Activated T-helper 2 cell treated with anti-CD3 and anti-CD28 coated beads, Interferon-gamma antibody, Interleukin-2, Interleukin-4, amounts not matched to agents 10 μg/mL and 5 μg/mL and 100 μg/mL, durations not matched to agents 14 hours and 24 hours and 36 hours (primary cell): Measurements from ENCODE around the gene UPF1. TPM values are rescaled to one million over a fixed set of nuclear protein-coding genes. Genes with fewer than 3 reads are reported as not detected.
"Not testable (repeated sequence)": the region's sequence is repeated elsewhere in the genome, so short reads cannot be mapped to it uniquely, and the experiment has no call there.

Experiments used
- DNase-seq: peaks from one replicate; pipeline ENCODE4 v3.0.0; 2021; ENCODE audit warnings: low spot score
- H3K27ac Mint-ChIP-seq: one replicate; pipeline ENCODE4 v1.8.0; 2021; ENCODE audit warnings: mixed read lengths
- H3K27me3 Mint-ChIP-seq: one replicate; pipeline ENCODE4 v1.8.0; 2021; ENCODE audit warnings: low read depth, mixed read lengths
- H3K36me3 Mint-ChIP-seq: one replicate; pipeline ENCODE4 v1.8.0; 2021; ENCODE audit warnings: low read depth, mixed read lengths
- H3K4me1 Mint-ChIP-seq: one replicate; pipeline ENCODE4 v1.8.0; 2021; ENCODE audit warnings: low read depth, mixed read lengths
- H3K4me3 Mint-ChIP-seq: one replicate; pipeline ENCODE4 v1.8.0; 2021; ENCODE audit warnings: low read depth, mild to moderate bottlenecking, moderate library complexity, mixed read lengths
- H3K9me3 Mint-ChIP-seq: one replicate; pipeline ENCODE4 v1.8.0; 2021; ENCODE audit warnings: mixed read lengths
- intact Hi-C: fragments of 100-400 bp; cut with micrococcal nuclease; formaldehyde crosslinking; loops from one replicate; pipeline ENCODE4 v1.15.1; 2023
- total RNA-seq: library from RNA; stranded (reverse); gene quantifications from 2 replicates; pipeline ENCODE4 v1.2.3, GENCODE V29; 2022

UPF1 gene
- total RNA-seq, 1 donor from 2014 or later, result 99.5 TPM

DNA sequence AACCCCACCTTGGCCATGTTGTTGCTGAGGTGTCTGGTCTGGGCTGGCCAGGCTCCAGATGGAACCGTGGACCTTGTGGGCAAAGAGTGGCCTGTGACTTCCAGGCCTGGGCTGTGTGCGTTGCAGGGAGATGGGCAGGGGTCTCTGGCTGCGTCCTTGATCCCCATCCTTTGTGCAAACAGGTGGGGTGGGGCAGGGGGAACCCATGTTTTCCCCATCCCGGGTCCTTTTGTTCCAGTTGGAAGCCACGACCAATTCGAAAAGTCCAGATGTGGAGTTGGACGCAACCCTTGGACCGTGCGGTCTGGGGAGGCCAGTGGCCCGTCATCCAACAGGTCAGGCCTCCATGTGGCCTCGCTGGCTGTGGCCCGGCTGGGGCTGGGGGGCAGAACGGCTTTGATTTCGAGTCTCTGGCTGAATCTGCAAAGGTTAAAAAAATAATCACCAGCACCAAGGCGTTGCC lies 27.6 kb upstream of the UPF1 start:
- Mint-ChIP-seq H3K4me3 (no peak overlapping the region), H3K36me3 (no peaks in the 10 kb centered on the region), H3K27ac (no peak overlapping the region), H3K4me1 (no peaks in the 10 kb centered on the region), H3K9me3 (no peaks in the 10 kb centered on the region), H3K27me3 (peaks cover 5% of the 10 kb centered on the region)
- intact Hi-C loops, result no loop called here
- DNase-seq, result no peak

DNA sequence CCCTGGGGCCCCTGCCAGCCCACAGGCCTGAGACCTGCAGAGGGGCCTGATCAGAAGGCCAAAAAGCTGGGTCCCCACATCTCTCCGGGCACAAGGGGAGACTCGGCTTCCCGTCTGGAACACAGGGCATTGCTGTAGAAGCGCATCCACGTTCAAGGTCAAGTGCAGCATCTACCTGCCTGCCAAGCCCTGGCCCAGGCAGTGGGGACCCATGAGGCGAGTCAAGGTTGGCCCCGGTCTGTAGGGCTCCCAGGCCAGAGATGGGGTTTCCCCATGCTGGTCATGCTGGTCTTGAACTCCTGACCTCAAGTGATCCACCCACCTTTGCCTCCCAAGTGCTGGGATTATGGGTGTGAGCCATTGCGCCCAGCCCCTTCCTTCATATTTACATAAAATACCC lies 27.1 kb upstream of the UPF1 start:
- Mint-ChIP-seq H3K27me3 (peaks cover 8% of the 10 kb centered on the region), H3K4me3 (no peak overlapping the region), H3K27ac (no peak overlapping the region), H3K9me3 (no peaks in the 10 kb centered on the region), H3K36me3 (no peaks in the 10 kb centered on the region), H3K4me1 (peaks cover 2% of the 10 kb centered on the region)
- DNase-seq, result no peak
- intact Hi-C loops, result no loop called here

DNA sequence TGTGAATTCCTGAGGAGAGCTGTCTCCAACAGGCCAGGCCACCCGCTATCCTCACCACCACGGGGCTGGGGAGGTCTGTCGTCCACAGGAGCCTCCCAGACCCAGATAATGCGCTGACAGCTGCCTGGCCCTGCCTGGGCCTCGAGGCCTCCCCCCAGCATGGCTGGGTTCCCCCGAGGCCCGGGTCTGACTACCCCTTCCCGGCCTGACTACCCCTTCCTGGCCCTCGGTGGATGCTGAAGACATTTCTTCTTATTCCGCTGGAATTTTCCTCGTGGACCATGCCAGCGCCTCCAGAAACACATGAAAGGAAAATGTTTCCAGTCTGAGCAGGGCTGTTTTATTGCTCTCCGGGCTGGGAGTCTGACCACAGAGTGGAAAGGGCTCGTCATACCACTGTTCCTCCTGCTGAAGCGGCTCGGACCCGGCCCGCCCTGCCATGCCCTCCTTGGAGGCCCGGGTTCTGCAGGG lies 23.9 kb upstream of the UPF1 start:
- Mint-ChIP-seq H3K27ac (no peak overlapping the region), H3K27me3 (peaks cover 6% of the 10 kb centered on the region), H3K4me3 (no peak overlapping the region), H3K9me3 (no peaks in the 10 kb centered on the region), H3K36me3 (no peaks in the 10 kb centered on the region), H3K4me1 (peaks cover 2% of the 10 kb centered on the region)
- DNase-seq, result no peak
- intact Hi-C loops, result no loop called here

DNA sequence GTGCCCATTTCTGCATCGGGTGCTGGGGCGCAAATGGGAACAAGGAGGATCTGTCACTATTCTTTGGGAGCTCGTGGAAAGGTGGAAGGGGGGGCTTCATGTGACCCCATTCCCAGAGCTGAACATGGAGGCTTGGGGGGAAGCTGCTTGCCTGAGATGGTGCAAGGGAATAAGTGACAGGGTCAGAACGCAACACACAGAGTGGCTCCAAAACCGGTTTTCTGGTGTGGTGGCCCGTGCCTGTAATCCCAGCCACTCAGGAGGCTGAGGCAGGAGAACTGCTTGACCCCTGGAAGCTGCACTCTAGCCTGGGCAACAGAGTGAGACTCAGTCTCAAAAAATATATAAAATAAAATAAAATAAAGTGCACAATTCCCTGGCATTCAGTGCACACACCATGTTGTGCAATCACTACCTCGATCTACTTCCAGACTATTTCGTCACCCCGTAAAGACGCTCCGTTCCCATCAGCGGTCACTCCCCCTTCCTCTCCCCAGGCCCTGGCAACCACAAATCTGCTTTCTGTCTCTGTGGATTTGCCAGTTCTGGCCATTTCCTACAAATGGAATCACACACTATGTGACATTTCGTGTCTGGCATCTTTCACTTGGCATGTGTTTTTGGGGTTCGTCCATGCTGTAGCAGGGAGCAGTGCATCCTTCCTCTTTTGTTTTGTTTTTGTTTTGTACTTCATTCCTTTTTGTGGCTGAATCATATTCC lies 22.4 kb upstream of the UPF1 start:
- H3K9me3 Mint-ChIP-seq, result no peaks in the 10 kb centered on the region

DNA sequence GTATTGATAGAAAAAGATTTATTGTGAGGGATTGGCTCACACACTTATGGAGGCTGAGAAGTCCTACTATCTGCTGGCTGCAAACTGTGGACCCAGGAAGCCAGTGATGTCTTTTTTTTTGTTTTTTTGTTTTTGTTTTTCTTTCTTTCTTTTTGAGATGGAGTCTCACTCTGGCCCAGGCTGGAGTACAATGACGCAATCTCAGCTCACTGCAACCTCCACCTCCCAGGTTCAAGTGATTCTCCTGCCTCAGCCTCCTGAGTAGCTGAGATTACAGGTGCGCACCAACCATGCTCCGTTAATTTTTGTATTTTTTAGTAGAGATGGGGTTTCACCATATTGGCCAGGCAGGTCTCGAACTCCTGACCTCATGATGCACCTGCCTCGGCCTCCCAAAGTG lies 20.1 kb upstream of the UPF1 start:
- H3K4me3 Mint-ChIP-seq, intact Hi-C loops, H3K27ac Mint-ChIP-seq, DNase-seq, H3K4me1 Mint-ChIP-seq, H3K27me3 Mint-ChIP-seq, H3K9me3 Mint-ChIP-seq, H3K36me3 Mint-ChIP-seq: not testable (repeated sequence)

More for the DNA sequence above, 22.4 kb upstream of the UPF1 start:
- DNase-seq, result no peak
- Mint-ChIP-seq H3K36me3 (no peaks in the 10 kb centered on the region), H3K4me1 (peaks cover 2% of the 10 kb centered on the region), H3K27ac (no peak overlapping the region), H3K27me3 (peaks cover 6% of the 10 kb centered on the region), H3K4me3 (no peak overlapping the region)
- intact Hi-C loops, result no loop called here

DNA sequence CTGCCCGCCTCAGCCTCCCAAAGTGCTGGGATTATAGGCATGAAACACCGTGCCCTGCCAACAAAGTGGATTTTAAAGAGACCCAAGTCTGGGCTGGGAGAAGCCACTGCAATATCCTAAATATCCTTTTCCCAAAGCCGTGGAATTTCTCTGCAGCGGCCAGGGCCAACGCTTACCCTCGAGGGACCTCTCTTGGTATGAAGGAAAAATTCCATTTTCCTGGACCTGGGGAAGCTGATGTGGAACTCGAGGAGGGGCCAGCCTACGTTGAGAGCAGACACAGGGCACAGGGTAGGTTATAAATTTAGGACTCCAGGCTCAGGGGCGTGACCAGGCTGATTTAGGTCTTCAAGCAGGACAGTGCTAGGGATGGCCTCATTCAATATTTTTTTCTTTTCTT lies 17.7 kb upstream of the UPF1 start:
- H3K27ac Mint-ChIP-seq, result no peak overlapping the region
- peaks cover 2% of the 10 kb centered on the region for H3K4me1 Mint-ChIP-seq
- intact Hi-C loops, result no loop called here
- DNase-seq, result no peak
- no peaks in the 10 kb centered on the region for H3K36me3 Mint-ChIP-seq
- H3K9me3 Mint-ChIP-seq, result no peaks in the 10 kb centered on the region
- H3K27me3 Mint-ChIP-seq, result peaks cover 3% of the 10 kb centered on the region
- no peak overlapping the region for H3K4me3 Mint-ChIP-seq

DNA sequence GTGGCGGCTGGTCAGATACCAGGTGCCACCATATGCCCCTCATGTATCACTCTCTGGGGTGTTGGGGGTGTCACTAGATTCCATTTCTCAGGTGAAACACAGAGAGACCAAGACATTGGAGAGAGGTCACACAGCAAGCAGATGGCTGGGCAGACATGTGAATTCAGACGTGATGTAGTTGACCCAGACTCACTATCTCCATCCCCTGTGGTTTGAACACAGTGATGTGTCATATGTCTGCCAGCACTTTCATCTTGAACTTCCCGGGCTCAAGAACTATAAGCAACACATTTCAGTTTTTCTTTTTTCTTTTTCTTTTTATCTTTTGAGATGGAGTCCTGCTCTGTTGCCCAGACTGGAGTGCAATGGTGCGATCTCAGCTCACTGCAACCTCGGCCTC lies 16.1 kb upstream of the UPF1 start:
- Mint-ChIP-seq H3K4me1 (no peaks in the 10 kb centered on the region), H3K4me3 (no peak overlapping the region), H3K27ac (no peak overlapping the region), H3K9me3 (no peaks in the 10 kb centered on the region), H3K27me3 (no peaks in the 10 kb centered on the region), H3K36me3 (no peaks in the 10 kb centered on the region)
- no peak for DNase-seq
- intact Hi-C loops, result no loop called here

DNA sequence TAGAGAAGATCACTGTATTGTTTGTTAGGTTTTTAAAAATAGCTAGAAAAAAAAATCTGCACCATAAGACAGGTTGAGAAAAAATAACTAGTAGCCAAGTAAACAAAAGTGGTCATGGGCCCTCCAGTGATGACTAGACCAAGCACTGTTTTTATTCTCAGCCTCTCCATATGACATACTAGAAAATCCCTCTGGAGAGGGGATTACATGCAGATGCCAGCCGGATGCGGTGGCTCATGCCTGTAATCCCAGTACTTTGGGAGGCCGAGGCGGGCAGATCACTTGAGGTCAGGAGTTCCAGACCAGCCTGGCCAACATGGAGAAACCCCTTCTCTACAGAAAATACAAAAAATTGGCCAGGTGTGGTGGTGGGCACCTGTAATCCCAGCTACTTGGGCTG lies 15.1 kb upstream of the UPF1 start:
- H3K4me1 Mint-ChIP-seq, DNase-seq, H3K27me3 Mint-ChIP-seq, H3K4me3 Mint-ChIP-seq, H3K9me3 Mint-ChIP-seq, H3K27ac Mint-ChIP-seq, H3K36me3 Mint-ChIP-seq, intact Hi-C loops: not testable (repeated sequence)

DNA sequence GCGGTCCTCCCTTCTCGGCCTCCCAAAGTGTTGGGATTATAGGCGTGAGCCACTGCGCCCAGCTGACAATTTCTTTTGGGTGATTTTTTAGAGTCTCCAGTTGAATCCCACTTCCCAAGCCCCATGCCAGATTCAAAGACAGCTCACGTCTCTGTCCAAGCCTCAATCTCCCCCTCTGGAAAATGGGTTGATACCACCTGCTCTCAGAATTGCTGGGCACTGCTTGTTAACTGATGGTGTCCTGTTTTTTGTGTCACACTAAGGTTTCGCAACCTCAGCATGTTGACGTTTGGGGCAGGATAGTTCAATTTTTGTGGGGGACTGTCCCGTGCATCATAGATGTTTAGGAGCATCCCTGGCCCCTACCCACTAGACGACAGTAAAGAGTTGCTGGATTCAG lies 14.2 kb upstream of the UPF1 start:
- no peak overlapping the region for H3K4me3 Mint-ChIP-seq
- H3K36me3 Mint-ChIP-seq, result no peaks in the 10 kb centered on the region
- no peaks in the 10 kb centered on the region for H3K27me3 Mint-ChIP-seq
- DNase-seq, result no peak
- intact Hi-C loops, result no loop called here
- H3K27ac Mint-ChIP-seq, result no peak overlapping the region
- H3K9me3 Mint-ChIP-seq, result no peaks in the 10 kb centered on the region
- H3K4me1 Mint-ChIP-seq, result no peaks in the 10 kb centered on the region

DNA sequence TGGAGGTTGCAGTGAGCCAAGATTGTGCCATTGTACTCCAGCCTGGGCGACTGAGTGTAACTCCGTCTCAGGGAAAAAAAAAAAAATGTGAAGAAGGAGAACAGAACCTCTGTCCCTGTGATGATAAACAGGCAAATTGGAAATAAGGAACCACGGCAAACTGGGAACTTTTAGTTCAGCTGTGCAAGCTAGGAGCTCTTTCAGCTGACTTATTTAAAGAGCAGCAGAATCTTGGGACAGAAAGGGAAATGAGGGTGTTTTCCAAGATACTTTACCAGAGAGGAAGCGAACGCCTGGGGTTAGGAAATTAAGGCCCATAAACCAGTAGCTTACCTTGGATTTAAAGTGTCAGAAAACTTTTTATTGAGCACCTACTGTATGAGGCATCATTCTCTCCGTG lies 3.0 kb upstream of the UPF1 start:
- H3K36me3 Mint-ChIP-seq, result peaks cover 12% of the 10 kb centered on the region
- H3K27me3 Mint-ChIP-seq, result peaks cover 11% of the 10 kb centered on the region
- no peak overlapping the region for H3K4me3 Mint-ChIP-seq
- H3K4me1 Mint-ChIP-seq, result peaks cover 6% of the 10 kb centered on the region
- intact Hi-C loops, result no loop called here
- DNase-seq, result no peak
- H3K9me3 Mint-ChIP-seq, result peaks cover 14% of the 10 kb centered on the region
- H3K27ac Mint-ChIP-seq, result no peak overlapping the region

DNA sequence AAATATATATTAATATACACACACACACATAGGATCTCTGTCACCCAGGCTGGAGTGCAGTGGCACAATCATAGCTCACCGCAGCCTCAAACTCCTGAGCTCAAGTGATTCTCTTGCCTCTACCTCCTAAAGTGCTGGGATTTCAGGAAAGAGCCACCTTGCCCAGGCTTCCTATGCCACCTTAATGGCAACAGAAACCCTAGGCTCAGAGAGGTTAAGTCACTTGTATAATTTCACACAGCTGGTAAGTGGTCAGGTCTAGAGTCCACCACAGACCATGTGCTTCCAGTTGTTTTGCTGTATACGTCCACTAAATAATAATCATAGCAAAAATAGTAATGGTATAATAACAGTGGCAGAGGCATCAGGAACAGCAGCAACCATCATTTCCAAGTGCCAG lies 1.3 kb upstream of the UPF1 start:
- H3K4me1 Mint-ChIP-seq, result peaks cover 22% of the 10 kb centered on the region
- peaks cover 29% of the 10 kb centered on the region for H3K36me3 Mint-ChIP-seq
- peaks cover 14% of the 10 kb centered on the region for H3K9me3 Mint-ChIP-seq
- intact Hi-C loops, result loop anchor here (5.0 kb wide), 1 partner anchor 193 kb away; the partner anchor contains the start of gene KLHL26
- H3K27me3 Mint-ChIP-seq, result peaks cover 10% of the 10 kb centered on the region
- DNase-seq, result no peak
- no peak overlapping the region for H3K27ac Mint-ChIP-seq
- H3K4me3 Mint-ChIP-seq, result no peak overlapping the region

DNA sequence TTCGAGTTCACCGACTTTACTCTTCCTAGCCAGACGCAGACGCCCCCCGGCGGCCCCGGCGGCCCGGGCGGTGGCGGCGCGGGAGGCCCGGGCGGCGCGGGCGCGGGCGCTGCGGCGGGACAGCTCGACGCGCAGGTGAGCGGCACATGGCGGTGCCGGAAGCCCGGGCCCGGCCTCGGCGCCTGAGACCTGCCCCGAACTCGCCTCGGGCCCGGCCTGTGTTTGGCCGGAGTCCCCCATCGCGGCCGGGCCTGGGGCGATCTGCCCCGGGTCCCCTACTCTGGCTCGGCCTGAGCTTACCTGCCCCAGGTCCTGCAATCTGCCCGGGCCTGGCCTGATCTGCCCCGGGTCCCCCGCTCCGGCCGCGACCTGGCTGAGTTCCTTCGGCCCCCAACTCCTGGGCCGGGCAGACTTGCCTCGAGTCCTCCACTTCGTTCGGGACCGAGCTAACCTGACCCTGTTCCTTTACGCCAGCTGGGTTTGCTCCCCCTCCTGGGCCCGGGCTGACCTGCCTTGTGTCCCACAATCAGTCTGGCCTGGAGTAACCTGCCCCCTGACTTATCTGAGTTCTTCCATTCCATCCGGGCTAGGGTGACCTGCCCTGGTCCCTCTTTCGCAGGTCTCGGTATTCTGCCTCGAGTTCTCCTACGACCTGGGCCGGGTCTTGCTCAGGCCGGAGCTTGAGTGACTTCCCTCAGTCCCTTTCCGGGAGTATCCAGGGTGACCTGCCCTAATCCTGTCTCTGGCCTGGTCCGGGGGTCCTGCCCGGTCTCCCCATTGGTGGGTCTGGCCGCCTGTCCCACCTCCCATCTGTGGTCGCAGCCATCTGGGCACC lies 764 bp downstream of the UPF1 start:
- H3K4me1 Mint-ChIP-seq, result peaks cover 31% of the 10 kb centered on the region
- peaks cover 3% of the 10 kb centered on the region for H3K9me3 Mint-ChIP-seq
- peak; percentile 20 for DNase-seq
- intact Hi-C loops, result loop anchor here (5.0 kb wide), 1 partner anchor 195 kb away; the partner anchor contains the start of gene KLHL26
- peaks cover 46% of the 10 kb centered on the region for H3K36me3 Mint-ChIP-seq
- peaks cover 5% of the 10 kb centered on the region for H3K27me3 Mint-ChIP-seq
- peak overlapping the region; percentile 98 for H3K4me3 Mint-ChIP-seq
- peak overlapping the region; percentile 87 for H3K27ac Mint-ChIP-seq

DNA sequence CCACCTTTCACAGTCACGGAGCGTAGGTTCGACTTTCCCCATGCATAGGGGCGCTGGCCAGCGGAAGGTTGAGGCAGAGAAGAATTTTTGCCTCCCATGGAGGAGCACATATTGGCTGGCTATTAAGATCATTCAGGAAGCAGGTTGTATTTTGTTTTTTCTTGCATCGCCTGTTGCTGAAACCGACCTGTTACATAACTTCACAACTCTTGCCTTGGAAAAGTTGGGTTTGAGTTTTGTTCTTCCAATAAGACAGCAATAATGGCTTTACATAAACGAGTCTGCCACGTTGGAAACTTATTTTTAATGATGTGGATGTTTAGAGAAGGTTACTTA lies 1.4 kb downstream of the UPF1 start:
- peaks cover 37% of the 10 kb centered on the region for H3K4me1 Mint-ChIP-seq
- H3K27me3 Mint-ChIP-seq, result no peaks in the 10 kb centered on the region
- intact Hi-C loops, result loop anchor here (5.0 kb wide), 1 partner anchor 196 kb away; the partner anchor contains the start of gene KLHL26
- peaks cover 52% of the 10 kb centered on the region for H3K36me3 Mint-ChIP-seq
- no peak for DNase-seq
- peak overlapping the region; percentile 98 for H3K4me3 Mint-ChIP-seq
- no peaks in the 10 kb centered on the region for H3K9me3 Mint-ChIP-seq
- peak overlapping the region; percentile 87 for H3K27ac Mint-ChIP-seq
